ENCODE data around the gene MAPK11.

MAPK11 gene

DNA sequence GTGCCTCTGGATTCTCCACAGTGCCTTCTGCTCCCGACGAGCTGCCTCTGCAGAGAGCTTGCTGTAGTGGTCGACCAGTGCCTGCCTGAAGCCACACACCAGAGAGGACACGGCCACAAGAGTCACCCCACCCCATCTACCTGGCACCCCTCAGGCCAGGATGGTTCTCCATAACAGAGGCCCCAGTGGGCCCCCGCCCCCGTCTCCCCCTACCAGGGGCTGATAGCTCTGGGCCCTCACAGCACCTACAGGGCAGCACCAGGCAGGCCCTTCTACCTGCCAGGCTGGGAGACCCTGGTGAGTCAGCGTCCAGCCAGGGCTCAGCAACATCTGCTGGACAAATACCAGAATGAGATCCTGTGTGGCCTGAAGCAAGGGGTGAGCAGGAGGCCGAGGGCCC lies 47.7 kb downstream of the MAPK11 start:
- Mint-ChIP-seq H3K4me1 (peaks cover 5% of the 10 kb centered on the region), H3K4me3 (no peak overlapping the region), H3K27me3 (ENCODE audit: low read depth, poor library complexity) (peaks cover 7% of the 10 kb centered on the region), H3K9me3 (no peaks in the 10 kb centered on the region), H3K36me3 (ENCODE audit: low read depth) (peaks cover 28% of the 10 kb centered on the region), H3K27ac (no peak overlapping the region)
- no peak for DNase-seq
- TF ChIP-seq, protein P1, sequence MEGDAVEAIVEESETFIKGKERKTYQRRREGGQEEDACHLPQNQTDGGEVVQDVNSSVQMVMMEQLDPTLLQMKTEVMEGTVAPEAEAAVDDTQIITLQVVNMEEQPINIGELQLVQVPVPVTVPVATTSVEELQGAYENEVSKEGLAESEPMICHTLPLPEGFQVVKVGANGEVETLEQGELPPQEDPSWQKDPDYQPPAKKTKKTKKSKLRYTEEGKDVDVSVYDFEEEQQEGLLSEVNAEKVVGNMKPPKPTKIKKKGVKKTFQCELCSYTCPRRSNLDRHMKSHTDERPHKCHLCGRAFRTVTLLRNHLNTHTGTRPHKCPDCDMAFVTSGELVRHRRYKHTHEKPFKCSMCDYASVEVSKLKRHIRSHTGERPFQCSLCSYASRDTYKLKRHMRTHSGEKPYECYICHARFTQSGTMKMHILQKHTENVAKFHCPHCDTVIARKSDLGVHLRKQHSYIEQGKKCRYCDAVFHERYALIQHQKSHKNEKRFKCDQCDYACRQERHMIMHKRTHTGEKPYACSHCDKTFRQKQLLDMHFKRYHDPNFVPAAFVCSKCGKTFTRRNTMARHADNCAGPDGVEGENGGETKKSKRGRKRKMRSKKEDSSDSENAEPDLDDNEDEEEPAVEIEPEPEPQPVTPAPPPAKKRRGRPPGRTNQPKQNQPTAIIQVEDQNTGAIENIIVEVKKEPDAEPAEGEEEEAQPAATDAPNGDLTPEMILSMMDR (IDR thresholded peaks at IDR 0.05) = no peak

GRCh38 chr22:50221410-50222300 lies 48.5 kb downstream of the MAPK11 start:
- Mint-ChIP-seq H3K27ac (no peak overlapping the region), H3K4me3 (no peak overlapping the region), H3K9me3 (no peaks in the 10 kb centered on the region), H3K4me1 (peaks cover 5% of the 10 kb centered on the region), H3K36me3 (ENCODE audit: low read depth) (peaks cover 28% of the 10 kb centered on the region), H3K27me3 (ENCODE audit: low read depth, poor library complexity) (peaks cover 7% of the 10 kb centered on the region)
- TF ChIP-seq, protein P1 (IDR thresholded peaks at IDR 0.05) = no peak
- DNase-seq = no peak

GRCh38 chr22:50220603-50221409 lies 49.4 kb downstream of the MAPK11 start:
- H3K36me3 Mint-ChIP-seq (ENCODE audit: low read depth) = peaks cover 33% of the 10 kb centered on the region
- H3K9me3 Mint-ChIP-seq = no peaks in the 10 kb centered on the region
- no peak overlapping the region for H3K27ac Mint-ChIP-seq
- H3K4me3 Mint-ChIP-seq = no peak overlapping the region
- H3K27me3 Mint-ChIP-seq (ENCODE audit: low read depth, poor library complexity) = peaks cover 7% of the 10 kb centered on the region
- TF ChIP-seq, protein P1 (IDR thresholded peaks at IDR 0.05) = no peak
- DNase-seq = no peak
- H3K4me1 Mint-ChIP-seq = peaks cover 5% of the 10 kb centered on the region

DNA sequence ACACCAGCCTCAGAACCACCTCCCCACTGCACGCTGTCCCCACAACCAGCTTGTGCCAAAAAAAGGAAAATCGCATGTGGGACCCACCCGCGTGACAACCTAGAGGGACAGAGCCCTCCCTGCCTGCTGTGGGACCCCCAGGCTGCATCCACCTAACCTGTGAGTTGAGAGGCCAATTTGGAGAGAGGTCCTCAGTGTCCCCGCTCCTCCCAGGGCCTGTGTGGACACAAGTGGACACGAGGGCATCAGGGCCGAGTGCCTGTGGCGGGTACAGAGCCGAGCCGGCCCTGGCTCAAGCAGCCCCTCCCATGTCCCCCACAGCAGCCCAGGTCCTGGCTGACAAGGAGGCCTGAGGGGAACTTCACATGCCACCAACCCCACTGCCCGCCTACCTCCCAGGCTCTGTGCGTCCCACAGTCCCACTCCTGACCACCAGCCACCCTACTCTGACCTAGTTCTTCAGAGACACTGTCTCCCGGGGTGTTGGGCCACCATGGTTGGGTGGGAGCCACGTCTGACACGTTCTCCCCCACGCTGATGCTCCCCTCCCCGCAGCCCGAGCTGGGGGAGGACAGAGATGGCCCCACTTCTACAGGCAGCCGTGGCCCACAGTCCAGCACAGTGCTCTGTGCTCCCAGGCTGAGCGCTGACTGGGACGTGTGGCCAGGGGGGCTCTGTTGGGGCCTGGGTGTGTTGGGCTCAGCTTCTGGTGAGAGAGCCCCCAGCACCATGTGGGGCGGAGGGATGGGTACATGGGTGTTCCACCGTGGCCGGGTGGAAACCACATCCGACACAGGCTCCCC lies 50.2 kb downstream of the MAPK11 start:
- peaks cover 37% of the 10 kb centered on the region for H3K36me3 Mint-ChIP-seq (ENCODE audit: low read depth)

GRCh38 chr22:50218996-50219727 lies 51.0 kb downstream of the MAPK11 start:
- no peak for DNase-seq

More for the DNA sequence above, 50.2 kb downstream of the MAPK11 start:
- TF ChIP-seq, protein P1 (IDR thresholded peaks at IDR 0.05) = no peak
- no peak overlapping the region for H3K4me3 Mint-ChIP-seq
- no peaks in the 10 kb centered on the region for H3K9me3 Mint-ChIP-seq
- peaks cover 5% of the 10 kb centered on the region for H3K4me1 Mint-ChIP-seq
- H3K27me3 Mint-ChIP-seq (ENCODE audit: low read depth, poor library complexity) = peaks cover 3% of the 10 kb centered on the region
- DNase-seq = no peak
- no peak overlapping the region for H3K27ac Mint-ChIP-seq

More at GRCh38 chr22:50218996-50219727, 51.0 kb downstream of the MAPK11 start:
- H3K9me3 Mint-ChIP-seq = no peaks in the 10 kb centered on the region
- TF ChIP-seq, protein P1 (IDR thresholded peaks at IDR 0.05) = no peak
- no peak overlapping the region for H3K4me3 Mint-ChIP-seq
- peaks cover 4% of the 10 kb centered on the region for H3K4me1 Mint-ChIP-seq
- peaks cover under 1% of the 10 kb centered on the region for H3K27me3 Mint-ChIP-seq (ENCODE audit: low read depth, poor library complexity)
- H3K36me3 Mint-ChIP-seq (ENCODE audit: low read depth) = peaks cover 42% of the 10 kb centered on the region
- no peak overlapping the region for H3K27ac Mint-ChIP-seq

Measured in nephron progenitor cell (in vitro differentiated cells).